ENCODE results near the gene PMFBP1. TPM values are rescaled to one million over a fixed set of nuclear protein-coding genes. Genes with fewer than 3 reads are reported as not detected.

Gene PMFBP1
- total and polyA plus RNA-seq, 2 of the 4 experiments (the other 2 are of a cell fraction) = under 0.01 TPM; not detected in 1

DNA sequence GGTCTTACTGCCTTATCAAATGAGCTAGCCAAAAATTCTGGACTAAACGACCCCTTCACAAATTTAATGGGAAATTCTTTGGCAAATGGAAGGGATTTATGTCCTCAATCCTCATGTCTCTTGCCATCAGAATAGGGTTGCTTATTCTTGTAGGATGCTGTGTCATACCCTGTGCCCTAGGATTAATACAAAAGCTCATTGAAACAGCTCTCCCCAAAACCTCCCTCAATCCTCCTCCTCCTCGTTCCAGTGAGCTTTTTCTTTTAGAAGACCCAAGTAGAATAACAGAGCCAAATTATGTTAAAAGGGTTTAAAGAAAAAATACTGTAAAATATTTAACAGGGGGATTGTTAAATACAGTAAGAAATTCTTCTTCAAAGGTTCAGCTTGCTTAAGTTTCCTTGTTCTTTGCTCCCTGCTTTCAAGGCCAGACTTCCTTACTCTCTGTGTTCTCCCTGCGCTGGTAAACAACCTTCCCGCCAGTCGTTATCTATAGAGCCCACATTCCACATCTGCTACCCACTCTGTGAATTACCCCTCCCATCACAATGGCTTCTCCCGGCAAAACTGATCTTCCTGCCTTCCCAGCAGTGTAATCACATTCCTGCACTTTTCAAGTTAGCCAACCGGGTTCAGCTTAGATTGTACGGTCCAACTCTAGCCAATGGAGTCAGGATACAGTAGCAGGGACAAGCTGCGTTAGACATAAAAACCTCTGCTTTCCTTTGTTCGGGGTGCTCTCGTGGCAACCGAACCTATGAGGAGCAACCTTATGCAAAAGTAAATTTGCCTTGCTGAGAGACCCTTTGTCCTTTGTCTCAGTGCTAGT is 99.2 kb downstream of the PMFBP1 start:
- Histone ChIP-seq H3K4me3 (ENCODE audit: insufficient read depth, low read depth, low read length) (no peak overlapping the region), H4K91ac (ENCODE audit: insufficient read depth, low read depth, low read length) (no peak overlapping the region), H4K8ac (ENCODE audit: low read depth in 2 of 2, low read length in 2 of 2) (no peak overlapping the region), H2AFZ (replicated peaks; ENCODE audit: low read length, poor library complexity) (peak overlapping the region; percentile 15), H3K9me1 (ENCODE audit: insufficient read depth, low read length) (peaks cover 3% of the 10 kb centered on the region; the same call in 1 of the 2 replicates), H2BK20ac (ENCODE audit: low read depth, low read length) (no peak overlapping the region), H4K5ac (ENCODE audit: low read depth, low read length) (no peak overlapping the region), H3K36me3 (ENCODE audit: control insufficient read depth, insufficient read depth, low read length) (no peaks in the 10 kb centered on the region), H3K4me1 (ENCODE audit: control insufficient read depth, insufficient read depth, low read length) (no peaks in the 10 kb centered on the region), H3K23ac (ENCODE audit: low read depth, low read length) (no peak overlapping the region), H3K14ac (replicated peaks; ENCODE audit: low read depth, low read length) (no peak overlapping the region), H3K18ac (ENCODE audit: low read depth, low read length) (no peak overlapping the region), H4K20me1 (ENCODE audit: insufficient read depth, low read length) (no peaks in the 10 kb centered on the region), H2AK9ac (replicated peaks; ENCODE audit: low read depth, low read length, poor library complexity) (no peak overlapping the region), H3K27ac (ENCODE audit: insufficient read depth, low read length) (no peak overlapping the region), H3K4me2 (ENCODE audit: low read depth, low read length) (no peak overlapping the region), H2BK120ac (ENCODE audit: low read depth, low read length) (no peak overlapping the region), H3K27me3 (ENCODE audit: control insufficient read depth, insufficient read depth, low read length) (no peaks in the 10 kb centered on the region), H2AK5ac (ENCODE audit: low read depth, low read length) (no peak overlapping the region), H3K9me3 (ENCODE audit: control insufficient read depth, insufficient read depth, low read length) (no peaks in the 10 kb centered on the region), H3K56ac (ENCODE audit: extremely low read depth, insufficient read depth, low read length) (no peak overlapping the region), H3K9ac (ENCODE audit: low read depth, low read length) (no peak overlapping the region), H2BK15ac (ENCODE audit: low read depth, low read length) (no peak overlapping the region), H3K79me1 (ENCODE audit: low read depth in 1 of 2, low read length in 2 of 2) (no peaks in the 10 kb centered on the region), H2BK5ac (ENCODE audit: low read depth, low read length, poor library complexity, severe bottlenecking) (no peak overlapping the region), H3K4ac (ENCODE audit: low read depth, low read length) (no peak overlapping the region)
- in situ Hi-C loops (cut with MboI; ENCODE audit: low sequenced_read_pairs) (no loop called here), dilution Hi-C loops (cut with HindIII; ENCODE audit: low sequenced_read_pairs, unreplicated experiment) (no loop called here), intact Hi-C loops (cut with micrococcal nuclease) (loop anchor here (1.0 kb wide), 1 partner anchor 10 kb away; no protein-coding TSS in a partner anchor)
- ATAC-seq (ENCODE audit: low read depth) = peak; percentile 47
- CTCF ChIA-PET = interaction anchor here (0.7 to 1.9 kb wide), 3 partner anchors 10 to 111 kb away, joined by 3 to 8 read pairs (median 8); partner anchors contain the start of gene HPR
- TF ChIP-seq MXI1 (IDR thresholded peaks at IDR 0.05; ENCODE audit: borderline replicate concordance, low read depth, low read length) = no peak
- no peak for TF ChIP-seq MAZ (IDR thresholded peaks at IDR 0.05; ENCODE audit: borderline replicate concordance, low read depth, low read length)
- TF ChIP-seq BHLHE40 (IDR thresholded peaks at IDR 0.05; ENCODE audit: low read depth, low read length) = no peak
- TF ChIP-seq CEBPB (IDR thresholded peaks at IDR 0.05; ENCODE audit: low read depth, low read length) = no peak
- no peak for TF ChIP-seq RAD21 (IDR thresholded peaks at IDR 0.05; ENCODE audit: low read length)
- no peak for TF ChIP-seq MAFK (IDR thresholded peaks at IDR 0.05; ENCODE audit: low read depth, low read length)
- TF ChIP-seq FOS (IDR thresholded peaks at IDR 0.05; ENCODE audit: low read depth, low read length) = no peak
- POLR2A ChIA-PET (ENCODE audit: unreplicated experiment) = no interaction called here
- BruUV-seq (replicated peaks) = no TSS peak
- 54% methylated on average over 10 of the region's 12 CpGs; no CpG with 5 or more reads in 1 of the 2 experiments for WGBS, 2 experiments (ENCODE audit: extremely low coverage in 2 of 2, insufficient read length in 1 of 2)
- DNase-seq = no peak

Other genes with a start within 250 kb of the PMFBP1 start
- not detected in 2 replicates for gene PKD1L3, start 171.8 kb downstream of the PMFBP1 start, total RNA-seq (2012; rRNA removed)
- gene PKD1L3, start 171.8 kb downstream of the PMFBP1 start, polyA plus RNA-seq (2012; rRNA removed) = not detected in 2 replicates
- gene DHODH, start 163.4 kb downstream of the PMFBP1 start, total RNA-seq (2012; rRNA removed) = 3.2 and 3.3 TPM in 2 replicates
- gene DHODH, start 163.4 kb downstream of the PMFBP1 start, polyA plus RNA-seq (2012; rRNA removed) = 4.1 and 4.5 TPM in 2 replicates
- gene HP, start 117.7 kb downstream of the PMFBP1 start, total RNA-seq (2012; rRNA removed) = not detected in 2 replicates
- gene HP, start 117.7 kb downstream of the PMFBP1 start, polyA plus RNA-seq (2012; rRNA removed) = not detected in 2 replicates
- gene HPR, start 108.9 kb downstream of the PMFBP1 start, total RNA-seq (2012; rRNA removed) = not detected in 2 replicates
- not detected in 2 replicates for gene HPR, start 108.9 kb downstream of the PMFBP1 start, polyA plus RNA-seq (2012; rRNA removed)
- gene TXNL4B, start 78.5 kb downstream of the PMFBP1 start, total RNA-seq (2012; rRNA removed) = 5.4 and 6.1 TPM in 2 replicates
- gene TXNL4B, start 78.5 kb downstream of the PMFBP1 start, polyA plus RNA-seq (2012; rRNA removed) = 7.4 and 8.6 TPM in 2 replicates
- 49.6 and 61.9 TPM in 2 replicates for gene DHX38, start 78.3 kb downstream of the PMFBP1 start, total RNA-seq (2012; rRNA removed)
- gene DHX38, start 78.3 kb downstream of the PMFBP1 start, polyA plus RNA-seq (2012; rRNA removed) = 43.0 and 45.4 TPM in 2 replicates

Measured in IMR-90 (cell line).